SK-N-SH treated with all-trans-retinoic acid at 6 μM for 48 hours (cell line): ENCODE results near the gene ALKAL2.

Experiments used
- ATAC-seq: fragments of 200-7000 bp; cut with Tn5 transposase; 3 replicates; pipeline ENCODE4 v1.9.1; 2020; ENCODE audit warnings: mild to moderate bottlenecking, moderate library complexity
- ARNTL ChIP-seq: fragments of 450-650 bp; formaldehyde crosslinking; IDR thresholded peaks from 2 replicates; pipeline ENCODE4 v1.5.0; 2020; ENCODE audit warnings: low read depth, mild to moderate bottlenecking, moderate library complexity, borderline replicate concordance
- CREB5 ChIP-seq: fragments of 250-450 bp; sonication (Bioruptor Pico); IDR thresholded peaks from 2 replicates; pipeline ENCODE4 v1.5.1; 2020; ENCODE audit warnings: low read depth, mild to moderate bottlenecking, moderate library complexity
- CSRNP3 ChIP-seq: fragments of 250-450 bp; sonication (Bioruptor Pico); IDR thresholded peaks from 2 replicates; pipeline ENCODE4 v1.5.1; 2021; ENCODE audit warnings: mild to moderate bottlenecking, moderate library complexity
- ESRRG ChIP-seq: fragments of 250-450 bp; sonication (Bioruptor Pico); IDR thresholded peaks from 2 replicates; pipeline ENCODE4 v1.6.1; 2021; ENCODE audit warnings: mild to moderate bottlenecking
- GLIS3 ChIP-seq: fragments of 250-450 bp; sonication (Bioruptor Pico); IDR thresholded peaks from 2 replicates; pipeline ENCODE4 v1.5.0; 2020; ENCODE audit warnings: mild to moderate bottlenecking, moderate library complexity
- PATZ1 ChIP-seq: fragments of 250-450 bp; sonication (Bioruptor Pico); IDR thresholded peaks from 2 replicates; pipeline ENCODE4 v1.8.0; 2020; ENCODE audit warnings: mild to moderate bottlenecking, moderate library complexity, borderline replicate concordance
- POU6F1 ChIP-seq: fragments of 250-450 bp; sonication (Bioruptor Pico); IDR thresholded peaks from 2 replicates; pipeline ENCODE4 v1.8.0; 2021; ENCODE audit warnings: low read depth, mild to moderate bottlenecking, moderate library complexity, borderline replicate concordance
- PPARA ChIP-seq: fragments of 250-450 bp; sonication (Bioruptor Pico); IDR thresholded peaks from 2 replicates; pipeline ENCODE4 v1.5.0; 2020; ENCODE audit warnings: mild to moderate bottlenecking, borderline replicate concordance
- RARB ChIP-seq: fragments of 250-450 bp; sonication (Bioruptor Pico); IDR thresholded peaks from 2 replicates; pipeline ENCODE4 v1.8.0; 2021; ENCODE audit warnings: mild to moderate bottlenecking, moderate library complexity
- SNAI2 ChIP-seq: fragments of 250-450 bp; sonication (Bioruptor Pico); IDR thresholded peaks from 2 replicates; pipeline ENCODE4 v1.5.0; 2020; ENCODE audit warnings: mild to moderate bottlenecking, moderate library complexity
- TCF4 ChIP-seq: fragments of 250-450 bp; sonication (Bioruptor Pico); IDR thresholded peaks from 2 replicates; pipeline ENCODE4 v1.8.0; 2021; ENCODE audit warnings: mild to moderate bottlenecking, moderate library complexity, borderline replicate concordance
- TOX ChIP-seq: fragments of 250-450 bp; sonication (Bioruptor Pico); IDR thresholded peaks from 2 replicates; pipeline ENCODE4 v1.8.0; 2021; ENCODE audit warnings: mild to moderate bottlenecking, moderate library complexity, borderline replicate concordance
- TSHZ2 ChIP-seq: fragments of 250-450 bp; sonication (Bioruptor Pico); IDR thresholded peaks from 2 replicates; pipeline ENCODE4 v1.5.0; 2020; ENCODE audit warnings: mild to moderate bottlenecking, moderate library complexity
- ZC3H10 ChIP-seq: fragments of 250-450 bp; sonication (Bioruptor Pico); IDR thresholded peaks from 2 replicates; pipeline ENCODE4 v1.5.1; 2021; ENCODE audit warnings: mild to moderate bottlenecking, moderate library complexity
- ZFP30 ChIP-seq: fragments of 450-650 bp; formaldehyde crosslinking; IDR thresholded peaks from 2 replicates; pipeline ENCODE4 v1.5.0; 2022; ENCODE audit warnings: mild to moderate bottlenecking, moderate library complexity
- ZNF565 ChIP-seq: fragments of 450-650 bp; formaldehyde crosslinking; conservative IDR thresholded peaks from 2 replicates; pipeline ENCODE4 v1.5.0; 2020; ENCODE audit warnings: low read depth, mild to moderate bottlenecking, moderate library complexity
- ZNF70 ChIP-seq: fragments of 450-650 bp; formaldehyde crosslinking; IDR thresholded peaks from 2 replicates; pipeline ENCODE4 v1.5.0; 2020; ENCODE audit warnings: mild to moderate bottlenecking, moderate library complexity
- ZNF8 ChIP-seq: fragments of 450-650 bp; formaldehyde crosslinking; IDR thresholded peaks from 2 replicates; pipeline ENCODE4 v1.5.0; 2020; ENCODE audit warnings: mild to moderate bottlenecking, moderate library complexity

The ALKAL2 gene

GRCh38 chr2:280650-281110, 7.2 kb downstream of the ALKAL2 start:
- TF ChIP-seq TOX (CRISPR knock-in tag) (no peak), PATZ1 (CRISPR knock-in tag) (no peak), CREB5 (CRISPR knock-in tag) (no peak), ZFP30 (CRISPR knock-in tag) (no peak)
- ATAC-seq, result no peak

- TF ChIP-seq TOX (CRISPR knock-in tag), result no peak
- no peak for TF ChIP-seq TCF4 (CRISPR knock-in tag)
- TF ChIP-seq ESRRG (CRISPR knock-in tag), result no peak
- TF ChIP-seq CREB5 (CRISPR knock-in tag), result no peak
- TF ChIP-seq SNAI2 (CRISPR knock-in tag), result no peak
- no peak for TF ChIP-seq PPARA (CRISPR knock-in tag)
- no peak for TF ChIP-seq TSHZ2 (CRISPR knock-in tag)
- TF ChIP-seq RARB (CRISPR knock-in tag), result no peak
- no peak for TF ChIP-seq POU6F1 (CRISPR knock-in tag)
- no peak for TF ChIP-seq ZNF565 (CRISPR knock-in tag)
- ATAC-seq, result no peak
These were observed 7.8 kb downstream of the ALKAL2 start for GRCh38 chr2:279956-280649.

- no peak for ATAC-seq
- TF ChIP-seq ZFP30 (CRISPR knock-in tag) (no peak), ZNF8 (CRISPR knock-in tag) (no peak), ESRRG (CRISPR knock-in tag) (no peak)
These were observed 8.5 kb downstream of the ALKAL2 start for GRCh38 chr2:279366-279765.

- ATAC-seq, result no peak
- TF ChIP-seq ZFP30 (CRISPR knock-in tag) (no peak), ZNF565 (CRISPR knock-in tag) (no peak), PPARA (CRISPR knock-in tag) (no peak), GLIS3 (CRISPR knock-in tag) (no peak), PATZ1 (CRISPR knock-in tag) (no peak), TOX (CRISPR knock-in tag) (no peak), TSHZ2 (CRISPR knock-in tag) (no peak), ZNF8 (CRISPR knock-in tag) (no peak), CSRNP3 (CRISPR knock-in tag) (no peak), ARNTL (no peak), SNAI2 (CRISPR knock-in tag) (no peak), ZC3H10 (no peak), ZNF70 (no peak)
These were observed 9.0 kb downstream of the ALKAL2 start for GRCh38 chr2:278927-279320.
